GM21515 (cell line): Measurements from ENCODE around the gene RMDN2.
"Not testable (repeated sequence)": the region's sequence is repeated elsewhere in the genome, so short reads cannot be mapped to it uniquely, and the experiment has no call there.

Source experiments
- ATAC-seq: cut with Tn5 transposase; IDR thresholded peaks from one replicate; pipeline ENCODE4 v1.9.1; 2021; ENCODE audit not compliant: unreplicated experiment

Gene RMDN2

GRCh38 chr2:37985333-37985732 is 60.2 kb downstream of the RMDN2 start:
- ATAC-seq: no peak

- no peak for ATAC-seq
Measured at GRCh38 chr2:37987098-37987775, 62.1 kb downstream of the RMDN2 start.

GRCh38 chr2:37992601-37993000 is 67.5 kb downstream of the RMDN2 start:
- no peak for ATAC-seq

- ATAC-seq: no peak
Measured at GRCh38 chr2:37993143-37993542, 68.1 kb downstream of the RMDN2 start.

GRCh38 chr2:37997629-37998028 is 72.5 kb downstream of the RMDN2 start:
- ATAC-seq: no peak

- no peak for ATAC-seq
Measured at GRCh38 chr2:38000485-38001222, 75.6 kb downstream of the RMDN2 start.

GRCh38 chr2:38010187-38010586 is 85.1 kb downstream of the RMDN2 start:
- ATAC-seq: not testable (repeated sequence)

GRCh38 chr2:38010995-38011394 is 85.9 kb downstream of the RMDN2 start:
- ATAC-seq: no peak

- no peak for ATAC-seq
Measured at GRCh38 chr2:38013158-38013752, 88.2 kb downstream of the RMDN2 start.

GRCh38 chr2:38016219-38016618 is 91.1 kb downstream of the RMDN2 start:
- ATAC-seq: no peak

GRCh38 chr2:38017836-38018235 is 92.7 kb downstream of the RMDN2 start:
- ATAC-seq: no peak

- ATAC-seq: not testable (repeated sequence)
Measured at GRCh38 chr2:38020359-38021069, 95.4 kb downstream of the RMDN2 start.

- no peak for ATAC-seq
Measured at GRCh38 chr2:38021589-38021988, 96.5 kb downstream of the RMDN2 start.

GRCh38 chr2:38026846-38027245 is 101.8 kb downstream of the RMDN2 start:
- ATAC-seq: no peak

- ATAC-seq: no peak
Measured at GRCh38 chr2:38028829-38029228, 103.7 kb downstream of the RMDN2 start.

GRCh38 chr2:38029512-38029911 is 104.4 kb downstream of the RMDN2 start:
- no peak for ATAC-seq

GRCh38 chr2:38030635-38031355 is 105.7 kb downstream of the RMDN2 start:
- no peak for ATAC-seq

GRCh38 chr2:38032946-38033345 is 107.9 kb downstream of the RMDN2 start:
- ATAC-seq: no peak

- no peak for ATAC-seq
Measured at GRCh38 chr2:38033646-38034045, 108.6 kb downstream of the RMDN2 start.

- ATAC-seq: no peak
Measured at GRCh38 chr2:38035968-38036367, 110.9 kb downstream of the RMDN2 start.

GRCh38 chr2:38037325-38037724 is 112.2 kb downstream of the RMDN2 start:
- ATAC-seq: no peak
